HuH-7.5 (cell line): Measurements from ENCODE around the gene SGK1.
A peak's percentile ranks its signal among the peaks of the same experiment; 100 is the strongest.

Experiments used
- DNase-seq: peaks from one replicate; pipeline ENCODE4 v3.0.0; 2011; ENCODE audit warnings: low spot score

Gene SGK1

DNA sequence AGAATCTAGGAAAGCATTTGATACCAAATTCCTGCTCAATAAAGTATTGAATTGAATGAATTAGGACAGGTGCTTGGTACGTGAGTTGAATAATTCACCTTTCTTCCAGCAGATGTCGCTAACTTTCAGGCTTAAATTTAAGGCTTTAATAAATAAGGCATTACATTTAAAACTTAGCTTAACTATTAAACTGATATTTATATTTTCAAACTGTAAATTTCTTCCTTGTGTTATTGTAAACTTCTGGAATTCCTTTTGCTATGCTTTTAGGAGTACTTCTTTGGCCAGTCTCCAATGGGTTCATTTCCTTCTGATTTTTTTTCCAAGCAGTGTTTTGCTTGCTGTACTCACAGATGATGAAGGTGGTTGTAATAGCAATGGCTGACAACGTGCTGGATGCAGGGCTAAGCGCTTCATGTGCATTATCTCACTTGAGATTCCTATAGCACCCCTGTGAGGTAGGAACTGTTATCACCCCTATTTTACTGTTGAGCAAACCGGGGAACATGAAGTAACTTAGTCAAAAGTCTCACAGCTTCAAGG lies 194.2 kb downstream of the SGK1 start:
- DNase-seq, result peak; percentile 23

DNA sequence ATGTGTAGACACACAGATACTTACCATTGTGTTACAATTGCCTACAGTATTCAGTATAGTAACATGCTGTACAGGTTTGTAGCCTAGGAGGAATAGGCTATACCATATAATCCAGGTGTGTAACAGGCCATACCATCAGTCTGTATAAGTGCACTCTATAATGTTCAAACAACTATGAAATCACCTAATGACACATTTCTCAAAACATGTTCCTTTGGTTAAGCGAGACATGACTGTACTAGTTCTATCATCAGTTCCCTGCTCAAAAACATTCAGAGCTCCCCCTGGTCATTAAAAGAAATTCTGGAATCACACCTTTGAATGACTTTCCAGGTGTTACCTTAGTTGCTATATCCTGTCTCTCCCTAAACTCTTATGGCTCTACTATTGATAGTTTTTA lies 195.1 kb downstream of the SGK1 start:
- DNase-seq, result no peak

DNA sequence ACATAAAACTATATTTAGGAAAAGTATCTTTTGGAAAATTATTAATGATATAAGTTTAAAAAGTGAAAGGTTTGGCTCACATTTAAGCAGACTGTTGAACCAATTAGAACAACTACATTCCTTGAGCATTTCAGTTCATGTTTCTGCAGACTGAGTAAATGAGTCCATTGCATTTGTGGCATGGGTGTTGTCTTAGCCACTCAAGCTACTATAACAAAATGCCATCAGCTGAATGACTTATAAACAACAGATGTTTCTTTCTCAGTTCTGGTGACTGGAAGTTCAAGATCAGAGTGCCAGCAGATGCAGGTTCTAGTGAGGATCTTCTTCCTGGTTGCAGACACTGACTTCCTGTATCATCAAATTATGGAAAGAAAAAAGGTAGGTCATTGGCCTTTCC lies 198.4 kb downstream of the SGK1 start:
- no peak for DNase-seq
